Body of pancreas (tissue), 4 donors: ENCODE results near the gene SLC50A1.

Source experiments
- CTCF ChIP-seq, 7 experiments: fragments of 450-650 bp in 4 of 7; fragments of 200-600 bp in 3 of 7; sonication (generic) in 3 of 7; IDR thresholded peaks; one replicate each; pipeline ENCODE4 v1.5.1; 2016 to 2019; ENCODE audit warnings: antibody characterized with exemption in 7 of 7
- POLR2A ChIP-seq, 3 donors: fragments of 450-650 bp; IDR thresholded peaks; one replicate each; pipeline ENCODE4 v1.6.1; 2016; ENCODE audit warnings: antibody characterized with exemption in 3 of 3, mild to moderate bottlenecking in 2 of 3

GRCh38 chr1:155099331-155099730 lies 36.3 kb upstream of the SLC50A1 start:
- TF ChIP-seq POLR2A (IDR thresholded peaks at IDR 0.05) (no peak), CTCF (IDR thresholded peaks at IDR 0.05) (no peak)
